Measurements from ENCODE around the gene CRB1.

Gene CRB1

GRCh38 chr1:197351821-197352440, 83.9 kb downstream of the CRB1 start:
- DNase-seq = no peak

GRCh38 chr1:197355248-197355995, 87.4 kb downstream of the CRB1 start:
- DNase-seq = no peak

GRCh38 chr1:197356723-197357533, 88.9 kb downstream of the CRB1 start:
- DNase-seq = peak; percentile 65

- no peak for DNase-seq
Measured at GRCh38 chr1:197358959-197359358, 90.9 kb downstream of the CRB1 start.

GRCh38 chr1:197360068-197360467, 92.0 kb downstream of the CRB1 start:
- no peak for DNase-seq

- DNase-seq = no peak
Measured at GRCh38 chr1:197362871-197363270, 94.8 kb downstream of the CRB1 start.

- DNase-seq = no peak
Measured at GRCh38 chr1:197363855-197364254, 95.8 kb downstream of the CRB1 start.

GRCh38 chr1:197366996-197367395, 98.9 kb downstream of the CRB1 start:
- DNase-seq = no peak

- no peak for DNase-seq
Measured at GRCh38 chr1:197367627-197368026, 99.6 kb downstream of the CRB1 start.

- no peak for DNase-seq
Measured at GRCh38 chr1:197374428-197374827, 106.4 kb downstream of the CRB1 start.

GRCh38 chr1:197384471-197384870, 116.4 kb downstream of the CRB1 start:
- no peak for DNase-seq

GRCh38 chr1:197388801-197389200, 120.7 kb downstream of the CRB1 start:
- no peak for DNase-seq

GRCh38 chr1:197390856-197391255, 122.8 kb downstream of the CRB1 start:
- no peak for DNase-seq

- DNase-seq = no peak
Measured at GRCh38 chr1:197391303-197392226, 123.5 kb downstream of the CRB1 start.

GRCh38 chr1:197392541-197392940, 124.5 kb downstream of the CRB1 start:
- DNase-seq = no peak

GRCh38 chr1:197393105-197393504, 125.1 kb downstream of the CRB1 start:
- DNase-seq = no peak

- no peak for DNase-seq
Measured at GRCh38 chr1:197393772-197394171, 125.7 kb downstream of the CRB1 start.

GRCh38 chr1:197394831-197395608, 127.0 kb downstream of the CRB1 start:
- DNase-seq = no peak

- no peak for DNase-seq
Measured at GRCh38 chr1:197397895-197398294, 129.8 kb downstream of the CRB1 start.

GRCh38 chr1:197399755-197400521, 131.9 kb downstream of the CRB1 start:
- DNase-seq = peak; percentile 5

- DNase-seq = no peak
Measured at GRCh38 chr1:197400522-197400902, 132.5 kb downstream of the CRB1 start.
